ENCODE data around the gene KDM7A.
"Not testable (repeated sequence)": the region's sequence is repeated elsewhere in the genome, so short reads cannot be mapped to it uniquely, and the experiment has no call there.

DNA sequence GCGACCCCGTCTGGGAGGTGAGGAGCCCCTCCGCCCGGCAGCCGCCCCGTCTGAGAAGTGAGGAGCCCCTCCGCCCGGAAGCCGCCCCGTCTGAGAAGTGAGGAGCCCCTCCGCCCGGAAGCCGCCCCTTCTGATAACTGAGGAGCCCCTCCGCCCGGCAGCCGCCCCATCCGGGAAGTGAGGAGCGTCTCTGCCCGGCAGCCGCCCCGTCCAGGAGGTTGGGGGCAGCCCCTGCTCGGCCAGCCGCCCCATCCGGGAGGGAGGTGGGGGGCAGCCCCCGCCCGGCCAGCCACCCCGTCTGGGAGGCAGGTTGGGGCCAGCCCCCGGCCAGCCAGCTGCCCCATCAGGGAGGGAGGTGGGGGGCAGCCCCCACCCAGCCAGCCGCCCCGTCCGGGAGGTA, 62.0 kb downstream of the KDM7A start:
- TF ChIP-seq EP300, CTCF (IDR thresholded peaks at IDR 0.05): not testable (repeated sequence)

Measured in upper lobe of left lung (tissue), 4 donors.